ENCODE measurements around the gene SH3D21.

Gene SH3D21

DNA sequence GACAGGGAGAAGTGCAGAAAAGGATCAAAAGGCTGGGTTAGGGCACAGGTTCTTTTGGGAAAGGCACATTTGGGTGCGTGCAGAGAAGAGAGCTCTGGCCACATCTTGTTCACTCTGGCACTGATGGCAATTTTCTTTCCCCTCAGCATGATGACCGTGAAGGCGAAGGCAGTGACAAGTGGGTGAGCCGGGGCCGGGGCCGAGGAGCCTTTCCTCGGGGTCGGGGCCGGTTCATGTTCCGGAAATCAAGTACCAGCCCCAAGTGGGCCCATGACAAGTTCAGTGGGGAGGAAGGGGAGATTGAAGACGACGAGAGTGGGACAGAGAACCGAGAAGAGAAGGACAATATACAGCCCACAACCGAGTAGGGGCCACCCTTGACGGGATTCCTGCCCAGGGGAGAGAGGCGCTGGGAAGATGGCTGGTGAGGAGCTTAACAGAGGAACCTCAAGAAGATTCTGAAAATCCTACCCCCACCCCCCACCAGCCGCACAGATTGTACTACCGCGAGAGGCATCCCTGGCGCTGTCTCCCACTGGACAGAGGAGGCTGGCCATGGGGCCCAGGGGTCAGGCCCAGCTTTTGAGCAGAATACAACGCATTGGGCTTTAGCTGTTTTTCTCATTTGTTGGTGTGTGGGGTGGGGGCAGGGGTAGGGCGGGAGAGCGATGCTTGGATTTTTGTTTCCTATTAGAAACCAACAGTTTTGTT lies 2.4 kb upstream of the SH3D21 start:
- DNase-seq (ENCODE audit: low read depth in 2 of 2): no peak

- DNase-seq (ENCODE audit: low read depth in 2 of 2): no peak
Observed at GRCh38 chr1:36304521-36304920, 1.6 kb upstream of the SH3D21 start.

- no peak for DNase-seq (ENCODE audit: low read depth in 2 of 2)
Observed at GRCh38 chr1:36304970-36305914, 926 bp upstream of the SH3D21 start.

GRCh38 chr1:36305915-36306209 lies 306 bp upstream of the SH3D21 start:
- DNase-seq (ENCODE audit: low read depth in 2 of 2): no peak

GRCh38 chr1:36306902-36307456 lies 811 bp downstream of the SH3D21 start:
- peak; percentile 77 to 82 for DNase-seq (ENCODE audit: low read depth in 2 of 2)

DNA sequence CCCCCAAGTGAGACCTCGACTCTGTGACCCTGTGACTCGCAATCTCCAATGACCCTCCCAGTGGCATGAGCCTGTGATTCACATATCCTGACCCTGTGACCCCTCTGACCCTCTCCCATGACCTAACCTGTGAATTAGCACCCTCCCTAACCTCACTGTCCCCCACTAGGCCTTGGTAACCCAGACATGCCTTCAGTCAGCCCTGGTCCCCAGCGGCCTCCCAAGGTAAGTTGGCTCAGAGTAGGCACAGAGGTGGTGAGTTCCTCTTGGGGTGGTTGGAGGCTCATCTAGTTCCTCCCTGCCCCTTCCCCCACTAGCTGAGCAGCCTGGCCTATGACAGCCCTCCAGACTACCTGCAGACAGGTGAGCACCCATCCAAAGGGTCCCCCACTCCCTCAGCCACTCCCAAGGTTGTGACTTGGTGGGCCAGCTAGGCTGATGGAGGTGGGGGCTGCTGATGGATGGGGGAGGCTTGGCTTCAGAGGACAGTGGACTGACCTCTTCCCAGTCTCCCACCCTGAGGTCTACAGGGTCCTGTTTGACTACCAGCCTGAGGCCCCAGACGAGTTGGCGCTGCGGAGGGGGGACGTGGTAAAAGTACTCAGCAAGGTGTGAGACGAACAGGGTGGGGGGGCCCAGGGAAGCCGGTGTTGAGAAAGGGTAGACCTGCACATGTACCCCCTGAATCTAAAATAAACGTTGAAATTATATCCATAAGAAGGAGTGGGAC lies 1.6 kb downstream of the SH3D21 start:
- DNase-seq (ENCODE audit: low read depth in 2 of 2): no peak

- DNase-seq (ENCODE audit: low read depth in 2 of 2): no peak
Observed at GRCh38 chr1:36309397-36309796, 3.2 kb downstream of the SH3D21 start.

- no peak for DNase-seq (ENCODE audit: low read depth in 2 of 2)
Observed at GRCh38 chr1:36320291-36320761, 14.2 kb downstream of the SH3D21 start.

DNA sequence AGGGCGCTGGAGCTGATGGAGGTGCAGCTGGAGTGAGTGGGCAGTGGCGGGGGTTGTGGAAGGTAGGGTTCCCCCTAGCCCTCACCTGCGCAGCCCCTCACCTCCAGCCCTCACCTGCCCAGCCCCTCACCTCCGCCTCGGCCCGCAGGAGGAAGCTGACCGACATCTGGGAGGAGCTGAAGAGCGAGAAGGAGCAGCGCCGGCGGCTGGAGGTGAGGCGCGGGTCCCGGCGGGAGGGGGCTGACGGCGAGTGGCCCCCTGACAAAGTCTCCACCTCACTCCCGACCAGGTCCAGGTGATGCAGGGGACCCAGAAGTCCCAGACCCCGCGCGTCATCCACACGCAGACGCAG lies 14.6 kb downstream of the SH3D21 start:
- DNase-seq (ENCODE audit: low read depth in 2 of 2): no peak

- no peak for DNase-seq (ENCODE audit: low read depth in 2 of 2)
Observed at GRCh38 chr1:36321119-36321951, 15.2 kb downstream of the SH3D21 start.

DNA sequence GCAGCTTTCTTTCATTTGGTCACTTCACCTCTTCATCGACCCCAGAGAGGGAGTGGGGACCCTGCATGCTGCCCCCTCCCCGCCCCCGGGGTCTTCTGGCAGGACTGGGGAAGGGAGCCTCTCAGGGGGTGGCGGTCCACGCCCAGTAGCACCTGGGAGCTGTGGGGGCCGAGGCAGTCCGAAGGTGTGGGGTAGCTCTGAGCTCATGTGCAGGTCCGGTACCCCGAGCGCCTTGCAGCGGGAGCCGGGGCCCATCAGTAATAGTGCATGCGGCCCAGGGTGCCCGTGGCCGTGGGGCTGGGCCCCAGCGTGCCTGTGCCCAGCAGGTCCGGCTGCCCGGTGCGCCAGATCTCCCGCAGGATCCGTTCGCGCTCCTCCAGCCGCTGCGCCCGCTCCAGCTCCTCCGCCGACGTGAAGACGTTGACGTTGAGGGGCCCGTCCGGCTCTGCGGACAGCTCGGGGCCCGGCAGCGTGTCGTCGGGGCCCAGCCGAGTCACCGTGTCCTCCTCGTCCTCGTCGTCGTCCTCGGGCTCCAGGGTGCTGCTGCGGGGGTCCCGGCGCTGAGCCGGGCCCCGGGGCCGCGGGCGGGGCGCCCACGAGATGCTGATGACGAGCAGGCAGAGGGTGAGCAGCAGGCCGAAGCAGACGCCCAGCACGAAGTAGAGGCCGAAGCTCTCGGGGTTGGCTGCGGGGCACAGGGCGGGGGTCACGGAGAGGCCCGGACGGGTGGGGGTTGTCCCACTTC lies 16.0 kb downstream of the SH3D21 start:
- DNase-seq (ENCODE audit: low read depth in 2 of 2): no peak

DNA sequence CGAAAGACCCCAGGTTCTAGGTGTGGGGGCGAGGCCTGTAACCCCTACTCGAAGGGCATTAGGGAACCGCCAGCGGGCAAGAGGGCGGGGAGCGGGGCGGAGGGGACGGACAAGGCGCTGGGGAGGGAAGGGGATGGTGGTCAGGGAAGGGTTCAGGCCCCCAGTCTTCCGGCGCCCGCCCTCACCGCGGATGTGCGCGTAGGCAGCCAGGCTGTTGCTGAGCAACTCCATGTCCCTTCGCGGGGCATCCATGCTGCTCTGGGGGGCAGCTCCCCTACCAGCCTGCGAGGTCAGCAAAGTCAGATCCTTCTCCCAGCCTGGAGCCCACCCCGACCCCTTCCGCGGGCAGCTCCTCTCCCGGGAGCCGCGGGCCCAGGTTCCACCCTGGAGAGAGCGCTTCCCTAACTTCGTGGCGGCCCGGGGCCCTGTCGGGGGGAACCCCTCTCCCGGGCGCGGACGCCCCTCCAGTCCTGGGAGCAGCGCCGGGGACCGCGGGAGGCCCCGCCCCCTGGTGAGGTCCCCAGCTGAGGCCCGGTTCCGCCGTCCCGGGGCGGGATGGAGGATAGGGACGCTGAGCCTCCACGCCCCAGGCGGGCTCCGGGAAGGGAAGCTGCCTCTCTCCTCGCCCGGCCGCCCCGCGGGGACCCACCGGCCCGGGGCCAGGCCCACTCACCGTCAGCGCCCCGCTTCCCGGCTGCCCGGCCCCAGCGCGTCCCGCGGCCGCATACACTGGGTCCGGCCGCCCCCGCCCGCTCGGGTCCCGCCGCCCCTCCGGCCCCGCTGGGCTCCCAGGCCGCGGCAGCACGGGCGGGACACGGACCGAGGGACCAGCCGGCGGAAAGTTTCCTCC lies 16.8 kb downstream of the SH3D21 start:
- DNase-seq (ENCODE audit: low read depth in 2 of 2): no peak

GRCh38 chr1:36323636-36324352 lies 17.6 kb downstream of the SH3D21 start, which contains the start of gene EVA1B:
Gene EVA1B (minus strand): TSS chr1:36323645. CDS start chr1:36323037, 608 bp downstream.
- no peak for DNase-seq (ENCODE audit: low read depth in 2 of 2)

DNA sequence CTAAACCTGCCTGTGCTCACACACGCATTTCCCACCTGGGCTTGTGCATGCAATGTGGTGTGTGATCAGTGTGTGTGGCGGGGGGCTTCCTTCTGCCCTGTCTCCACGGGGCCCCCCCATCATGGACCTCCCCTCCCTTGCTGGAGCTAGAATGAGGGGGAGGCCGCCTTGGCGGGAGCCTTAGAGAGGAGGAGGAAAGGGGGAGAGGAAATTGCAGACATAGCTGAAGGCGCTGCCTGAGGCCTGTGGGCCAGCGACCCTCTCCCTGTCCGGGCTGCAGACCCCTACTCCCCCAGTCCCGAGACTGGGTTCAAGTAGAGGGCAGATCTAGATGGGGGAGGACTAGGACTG lies 18.2 kb downstream of the SH3D21 start:
- DNase-seq (ENCODE audit: low read depth in 2 of 2): no peak

DNA sequence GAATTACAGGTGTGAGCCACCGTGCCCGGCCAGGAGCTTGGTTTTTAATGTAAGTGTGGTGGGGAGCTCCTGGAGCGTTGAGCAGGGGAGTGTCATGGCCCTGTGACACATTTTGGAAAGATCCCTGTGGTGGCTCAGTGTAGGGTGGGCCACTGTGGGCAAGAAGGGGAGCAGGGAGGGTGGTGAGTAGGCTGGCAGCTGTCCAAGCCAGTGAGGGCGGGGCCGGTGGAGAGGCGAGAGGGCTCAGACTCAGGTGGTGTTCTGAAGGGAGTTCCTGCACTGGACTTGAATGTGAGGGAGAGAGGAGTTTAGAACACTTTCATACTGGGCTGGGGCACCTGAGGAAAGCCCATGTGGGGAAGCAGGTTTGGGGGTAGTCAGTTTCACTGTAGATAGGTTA lies 20.3 kb downstream of the SH3D21 start:
- no peak for DNase-seq (ENCODE audit: low read depth in 2 of 2)

DNA sequence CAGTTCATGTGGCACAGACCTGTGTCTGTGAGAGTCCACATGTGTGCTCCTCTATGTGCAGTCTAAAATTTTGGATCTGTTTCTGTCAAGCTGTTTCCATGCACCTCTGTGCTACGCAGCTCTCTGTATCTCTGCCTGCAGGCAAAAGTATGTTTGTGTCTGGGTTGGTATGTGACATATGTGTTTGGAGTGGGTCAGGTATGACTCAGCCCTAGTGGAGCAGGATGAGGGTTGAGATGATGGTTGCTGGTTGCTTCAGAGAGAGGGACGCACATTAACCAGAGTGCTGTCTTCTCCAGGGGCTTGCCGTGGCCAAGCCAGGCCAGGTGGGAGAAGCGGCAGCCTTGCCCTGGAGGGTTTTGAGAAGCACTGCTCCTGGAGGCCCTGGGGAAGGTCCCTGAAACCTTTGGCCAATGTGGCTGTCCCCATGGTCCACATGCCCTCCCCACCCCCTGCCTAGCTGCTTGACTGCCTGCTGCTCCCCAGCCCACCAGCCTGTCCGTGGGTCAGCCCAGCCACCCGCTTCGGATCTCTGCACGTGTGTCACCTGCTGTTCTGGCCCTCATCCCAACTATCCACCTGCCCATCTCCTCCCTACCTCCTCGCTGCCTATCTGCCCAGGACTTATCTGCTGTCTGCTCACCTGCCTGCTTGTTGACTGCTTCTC lies 21.4 kb downstream of the SH3D21 start:
- no peak for DNase-seq (ENCODE audit: low read depth in 2 of 2)

GRCh38 chr1:36328088-36328480 lies 21.9 kb downstream of the SH3D21 start:
- DNase-seq (ENCODE audit: low read depth in 2 of 2): no peak

GRCh38 chr1:36328713-36329112 lies 22.5 kb downstream of the SH3D21 start:
- DNase-seq (ENCODE audit: low read depth in 2 of 2): no peak
